Measurements from ENCODE around the gene KRT6B.

The KRT6B gene

DNA sequence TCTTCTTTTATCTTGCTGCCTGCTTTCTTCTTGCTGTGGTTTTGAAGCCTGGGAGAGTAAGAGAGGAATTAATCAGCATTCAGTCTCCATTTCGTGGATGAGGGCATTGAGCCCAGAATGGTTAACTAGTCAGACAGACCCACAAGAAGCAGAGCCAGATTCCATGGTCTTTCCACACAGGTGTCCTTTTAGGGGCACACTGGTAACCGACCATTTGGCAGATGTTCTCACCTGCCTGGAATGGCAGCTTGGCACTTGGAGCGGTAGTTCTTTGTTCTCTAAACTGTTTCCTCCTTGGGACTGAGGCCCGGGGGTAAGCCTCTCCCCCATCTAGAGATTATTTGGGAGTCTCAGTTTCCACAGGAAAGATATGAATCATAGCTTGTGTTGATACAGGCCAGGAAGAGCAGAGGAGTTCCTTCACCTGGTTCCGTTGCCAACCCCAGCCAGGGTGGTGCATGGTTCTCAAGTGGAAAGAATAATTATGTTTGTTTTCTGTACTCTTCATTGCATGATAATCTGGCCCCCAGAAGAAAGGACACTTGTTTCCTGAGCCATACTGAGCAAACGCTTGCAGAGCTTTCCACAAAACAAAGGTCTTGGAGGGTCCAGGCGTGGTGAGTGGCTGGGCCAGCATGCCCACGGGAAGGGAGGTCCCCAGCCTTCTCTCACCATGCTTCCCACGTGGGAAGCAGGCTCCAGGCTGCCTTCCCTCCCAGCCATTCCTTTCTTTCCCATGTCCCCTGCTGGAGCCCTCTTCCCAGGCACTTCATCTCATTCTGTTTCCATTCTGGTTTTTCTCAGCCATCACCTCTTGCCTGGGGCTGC, 15.7 kb downstream of the KRT6B start:
- peak; percentile 52 for DNase-seq

DNA sequence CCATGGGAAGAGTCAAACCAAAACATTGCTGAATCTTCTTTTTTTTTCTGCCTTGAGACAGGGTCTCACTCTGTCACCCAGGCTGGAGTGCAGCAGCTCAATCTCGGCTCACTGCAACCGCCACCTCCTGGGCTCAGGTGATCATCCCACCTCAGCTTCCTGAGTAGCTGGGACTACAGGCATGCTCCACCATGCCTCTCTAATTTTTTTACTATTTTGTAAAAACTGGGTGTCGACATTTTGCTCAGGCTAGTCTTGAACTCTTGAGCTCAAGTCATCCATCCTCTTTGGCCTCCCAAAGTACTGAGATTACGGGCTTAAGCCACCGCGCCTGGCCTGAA, 16.3 kb downstream of the KRT6B start:
- no peak for DNase-seq

DNA sequence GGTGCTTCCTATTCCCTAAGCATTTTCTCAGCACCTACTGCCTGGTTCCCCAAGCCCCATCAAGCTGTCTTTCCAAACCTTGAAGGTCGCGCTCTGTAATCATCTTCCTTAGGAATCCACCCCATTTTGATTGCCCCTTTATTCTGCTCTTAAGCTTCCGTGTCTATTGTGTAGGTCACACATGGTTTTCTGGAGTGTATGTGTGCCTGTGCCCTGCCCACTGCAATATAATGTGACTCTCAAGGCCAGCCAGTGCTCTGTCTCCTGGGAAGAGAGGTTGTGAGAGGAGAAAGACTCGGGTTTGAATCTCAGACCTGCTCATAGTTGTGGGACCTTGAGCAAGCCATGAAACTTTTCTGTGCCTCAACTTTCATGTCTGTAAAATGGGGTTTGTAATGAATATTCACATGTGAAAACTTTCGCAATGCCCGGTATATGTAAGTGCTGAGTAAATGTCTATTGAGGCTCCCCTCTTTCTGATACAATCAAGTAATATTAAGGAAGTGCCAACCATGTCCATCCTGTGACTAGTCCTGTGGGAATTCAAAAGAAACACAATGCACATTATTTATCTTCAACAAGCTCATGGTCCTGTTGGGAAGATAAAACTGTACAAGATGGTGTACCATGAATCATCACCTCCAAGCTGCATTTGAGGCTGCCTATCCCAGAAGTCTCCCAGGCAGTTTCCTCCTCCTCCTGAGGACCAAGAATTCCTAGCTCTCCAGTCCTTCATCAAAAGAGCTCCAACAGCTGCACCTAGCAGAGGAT, 17.0 kb downstream of the KRT6B start:
- DNase-seq, result peak; percentile 25

DNA sequence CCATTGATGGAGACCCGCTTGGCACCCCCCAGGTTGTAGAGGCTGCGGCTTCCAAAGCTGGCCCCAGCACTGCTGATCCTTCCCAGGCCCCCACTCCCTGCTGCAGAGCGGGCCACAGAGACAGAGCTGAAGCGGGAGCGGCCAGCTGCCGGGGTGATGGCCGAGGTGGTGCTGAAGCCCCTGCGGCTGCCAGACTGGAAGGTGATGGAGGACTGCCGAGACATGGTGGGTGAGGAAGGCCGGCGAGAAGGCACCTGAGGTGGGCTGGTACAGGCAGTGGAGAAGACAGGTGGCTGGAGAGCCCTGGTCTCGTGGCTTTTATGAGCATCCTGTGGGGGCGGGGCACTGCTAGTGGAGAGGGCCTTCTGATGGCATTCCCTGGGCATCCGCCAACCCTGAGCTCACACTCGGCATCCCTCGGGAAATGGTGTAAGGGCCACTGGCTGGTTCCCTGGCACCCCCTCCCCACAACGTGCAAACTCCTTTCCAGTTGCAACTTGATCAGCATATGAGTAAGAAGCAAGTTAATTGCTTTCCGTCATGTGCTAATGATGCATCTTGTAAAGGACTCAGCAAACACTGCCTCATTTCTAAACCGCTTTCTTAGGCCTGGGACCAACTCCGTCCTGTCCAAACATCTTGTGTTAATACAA, 17.7 kb downstream of the KRT6B start, which contains the start of gene KRT75:
TSS of gene KRT75 (minus strand) at position 291 of the 653 bp plus-strand sequence. CDS start at position 224, 67 bp downstream.
- peak; percentile 20 for DNase-seq

DNA sequence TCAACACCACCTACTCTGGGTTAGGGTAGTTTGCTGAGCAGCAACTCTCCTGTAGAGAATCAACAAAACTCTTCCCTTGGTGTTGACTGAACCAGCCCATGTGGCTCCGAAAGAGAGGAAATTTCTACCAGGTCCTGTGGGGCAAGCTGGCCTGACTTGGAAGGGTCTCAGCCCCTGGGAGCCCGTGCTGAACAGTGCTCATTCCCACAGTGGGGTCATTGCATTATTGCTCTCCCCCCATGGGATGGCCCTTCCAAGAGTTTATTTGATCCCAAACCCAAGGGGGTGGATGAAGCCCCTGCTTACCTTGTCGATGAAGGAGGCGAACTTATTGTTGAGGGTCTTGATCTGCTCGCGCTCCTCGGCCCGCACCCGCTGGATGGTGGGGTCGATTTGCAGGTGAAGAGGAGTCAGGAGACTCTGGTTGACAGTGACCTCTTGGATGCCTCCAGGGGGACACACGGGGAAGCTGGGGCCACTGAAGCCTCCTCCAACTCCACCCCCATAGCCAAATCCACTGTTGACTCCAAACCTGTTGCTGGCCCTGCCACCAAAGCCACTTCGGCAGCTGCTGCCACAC, 18.4 kb downstream of the KRT6B start:
- no peak for DNase-seq

DNA sequence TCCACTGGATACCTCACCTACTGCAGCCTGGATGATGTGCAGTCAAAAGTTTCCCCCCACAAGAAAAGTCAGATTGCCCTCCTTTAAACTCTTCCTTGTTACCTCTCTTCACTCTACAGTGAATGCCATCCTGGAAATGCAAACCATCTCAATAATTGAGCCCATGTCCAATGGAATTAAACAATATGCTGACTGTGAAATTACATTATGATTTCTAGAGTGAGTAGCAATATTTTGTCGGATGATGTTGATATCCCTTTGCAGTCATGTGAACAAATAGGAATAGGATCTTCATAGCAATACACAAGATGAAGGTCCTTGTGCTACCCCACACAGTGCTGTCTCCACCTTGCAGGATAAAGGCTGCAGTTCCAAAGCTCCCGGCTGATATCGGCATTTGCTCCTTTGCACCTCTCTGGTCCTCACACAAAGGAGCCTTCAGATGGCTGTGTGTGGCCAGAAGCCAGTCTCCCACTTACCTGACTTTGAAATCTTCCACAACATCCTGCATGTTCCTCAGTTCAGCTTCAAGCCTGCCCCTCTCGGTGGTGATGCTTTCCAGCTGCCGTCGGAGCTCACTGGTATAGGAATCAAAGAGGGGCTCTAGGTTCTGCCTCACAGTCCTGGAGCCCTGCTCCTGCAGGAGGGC, 19.3 kb downstream of the KRT6B start:
- DNase-seq, result no peak

DNA sequence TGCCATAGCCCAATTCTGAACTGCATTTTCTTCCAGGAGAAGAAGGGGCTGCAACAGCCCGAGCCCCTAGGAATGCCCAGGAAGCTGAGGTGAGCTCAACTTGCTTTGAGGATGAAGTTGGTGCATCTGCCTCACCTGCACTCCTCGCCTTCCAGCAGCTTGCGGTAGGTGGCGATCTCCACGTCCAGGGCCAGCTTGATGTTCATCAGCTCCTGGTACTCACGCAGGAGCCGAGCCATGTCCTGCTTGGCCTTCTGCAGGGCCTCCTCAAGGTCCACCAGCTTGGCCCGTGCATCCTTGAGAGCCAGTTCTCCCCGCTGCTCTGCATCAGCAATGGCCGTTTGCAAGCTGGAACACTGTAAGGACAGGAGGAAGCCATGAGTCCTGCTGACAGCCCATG, 23.8 kb downstream of the KRT6B start:
- DNase-seq, result no peak

DNA sequence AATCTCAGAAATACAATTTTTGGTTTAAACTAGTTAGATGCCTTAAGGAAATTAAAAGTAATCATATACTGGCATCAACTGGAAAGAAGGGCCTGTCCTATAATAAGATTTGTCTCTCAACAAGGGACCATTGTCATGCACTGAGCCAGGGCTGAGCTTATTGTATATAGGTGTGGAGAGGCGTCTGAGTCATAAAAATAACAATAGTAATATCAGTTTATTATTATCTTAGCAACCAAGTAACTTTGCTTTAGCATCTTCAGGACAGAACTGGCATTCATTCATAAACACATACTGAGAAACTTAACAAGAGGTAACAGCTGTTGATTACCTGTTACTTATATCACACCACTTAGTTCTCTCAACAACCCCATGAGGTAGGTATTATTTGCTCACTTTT, 24.9 kb downstream of the KRT6B start:
- no peak for DNase-seq

DNA sequence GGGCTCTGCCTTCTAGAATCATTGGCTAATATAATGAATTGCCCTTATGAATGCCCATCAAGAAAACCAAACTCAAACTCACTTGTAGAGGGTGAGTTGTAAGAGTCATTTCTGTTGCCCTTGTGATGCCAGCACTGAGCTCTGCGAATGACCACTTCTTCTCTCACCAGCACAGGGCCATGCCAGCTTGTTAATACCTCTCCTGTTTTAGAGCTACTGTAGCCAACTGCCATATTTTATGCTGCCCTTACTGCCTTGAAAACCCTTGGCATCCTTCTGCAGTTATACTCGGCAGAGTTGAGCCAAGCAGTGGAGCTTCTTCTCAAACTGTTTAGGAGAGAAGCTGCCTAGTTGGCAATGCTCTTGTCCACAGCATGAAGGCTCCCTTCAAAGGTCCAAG, 25.9 kb downstream of the KRT6B start:
- no peak for DNase-seq

DNA sequence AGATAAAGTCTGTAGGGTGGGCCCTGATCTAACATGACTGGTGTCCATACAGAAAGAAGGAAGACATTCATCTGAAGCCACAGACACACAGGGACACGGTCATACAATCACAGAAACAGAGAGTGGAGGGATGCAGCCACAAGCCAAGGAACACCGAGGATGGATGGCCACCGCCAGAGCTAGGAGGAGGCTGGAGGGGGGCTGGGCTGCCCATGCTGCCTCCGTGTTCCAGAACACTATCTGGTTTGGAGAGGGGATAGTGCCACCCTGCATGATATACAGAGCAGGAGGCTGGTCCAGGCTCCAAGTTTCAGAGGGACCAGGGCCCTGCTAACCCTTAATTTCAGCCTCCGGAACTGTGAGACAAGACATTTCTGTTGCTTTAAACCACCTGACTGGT, 26.5 kb downstream of the KRT6B start:
- DNase-seq, result no peak

DNA sequence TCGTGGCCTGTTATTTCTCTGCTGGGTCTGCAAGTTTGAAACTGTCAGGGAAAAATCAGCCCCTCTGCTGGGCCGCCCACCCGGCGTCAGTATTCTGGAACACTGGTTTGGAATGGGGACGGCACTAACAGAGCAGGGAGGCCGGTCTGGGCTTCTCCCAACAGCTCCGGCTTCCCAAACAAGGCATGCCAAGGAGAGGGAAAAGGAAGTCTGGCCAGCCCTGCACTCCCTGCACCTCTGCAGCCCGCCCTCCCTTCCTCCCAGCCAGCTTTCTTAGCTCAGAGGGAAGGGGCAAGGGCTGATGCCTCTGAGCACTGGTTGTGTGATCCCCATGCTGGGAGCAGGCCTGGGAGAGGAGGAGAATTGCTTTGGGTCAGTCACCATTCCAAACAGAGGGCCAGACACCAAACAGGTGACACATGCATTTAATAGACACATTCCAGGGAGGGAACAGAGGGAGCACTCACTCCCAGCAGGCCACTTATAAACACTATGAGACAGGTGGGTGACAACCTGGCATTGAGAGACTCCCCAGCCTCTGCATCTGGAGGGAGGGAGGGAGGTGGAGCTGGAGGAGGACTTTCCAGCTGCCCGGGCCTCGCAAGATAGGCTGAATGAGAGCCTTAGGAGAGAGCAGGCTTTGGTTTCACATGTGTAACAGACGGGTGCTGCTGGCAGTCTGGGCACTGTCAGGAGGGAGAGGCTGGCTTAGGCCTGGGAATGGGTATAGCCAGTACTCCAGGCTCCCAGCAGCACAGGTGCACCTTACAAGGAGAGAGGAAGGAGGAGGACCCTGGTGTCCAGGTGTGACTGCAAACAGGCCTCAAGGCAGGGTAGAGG, 28.1 kb downstream of the KRT6B start:
- DNase-seq, result no peak

DNA sequence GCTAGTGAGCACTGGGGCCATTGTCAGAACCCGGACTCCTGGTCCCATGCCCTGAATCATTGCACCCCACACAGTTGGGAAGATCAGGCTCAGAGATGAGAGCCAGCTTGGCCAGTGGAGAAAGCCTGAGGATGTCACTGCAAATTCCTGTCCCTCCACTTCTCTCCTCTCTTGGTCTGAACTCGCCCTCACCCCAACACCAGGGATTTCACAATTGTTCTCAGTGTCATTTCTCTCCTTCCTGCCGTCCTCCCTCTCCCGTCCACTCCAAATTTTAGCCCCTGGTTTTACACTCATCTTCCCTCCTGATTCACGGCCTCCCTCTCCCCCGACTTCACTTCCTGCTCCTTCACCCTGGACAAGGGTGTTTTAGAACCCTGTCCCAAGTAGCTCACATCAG, 28.9 kb downstream of the KRT6B start:
- DNase-seq, result no peak

DNA sequence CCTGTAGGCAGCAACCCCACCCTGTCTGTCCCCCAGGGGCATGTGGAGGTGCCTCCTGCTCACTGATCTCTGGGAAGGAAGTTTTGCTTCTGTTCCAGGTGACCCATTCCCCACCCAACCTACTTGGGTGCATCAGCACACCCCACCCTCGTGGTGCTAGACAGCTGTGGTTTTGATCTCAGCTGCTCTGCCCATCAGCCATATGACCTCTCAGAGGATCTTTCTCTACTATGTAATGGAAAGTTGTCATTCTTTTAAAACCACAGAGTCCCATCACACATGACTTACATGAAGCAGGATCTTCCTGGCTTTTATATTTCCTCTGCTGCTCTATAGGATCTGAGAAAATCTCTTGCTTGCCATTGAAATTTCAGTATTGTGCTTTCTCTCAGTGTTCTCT, 32.3 kb downstream of the KRT6B start:
- peak; percentile 61 for DNase-seq

DNA sequence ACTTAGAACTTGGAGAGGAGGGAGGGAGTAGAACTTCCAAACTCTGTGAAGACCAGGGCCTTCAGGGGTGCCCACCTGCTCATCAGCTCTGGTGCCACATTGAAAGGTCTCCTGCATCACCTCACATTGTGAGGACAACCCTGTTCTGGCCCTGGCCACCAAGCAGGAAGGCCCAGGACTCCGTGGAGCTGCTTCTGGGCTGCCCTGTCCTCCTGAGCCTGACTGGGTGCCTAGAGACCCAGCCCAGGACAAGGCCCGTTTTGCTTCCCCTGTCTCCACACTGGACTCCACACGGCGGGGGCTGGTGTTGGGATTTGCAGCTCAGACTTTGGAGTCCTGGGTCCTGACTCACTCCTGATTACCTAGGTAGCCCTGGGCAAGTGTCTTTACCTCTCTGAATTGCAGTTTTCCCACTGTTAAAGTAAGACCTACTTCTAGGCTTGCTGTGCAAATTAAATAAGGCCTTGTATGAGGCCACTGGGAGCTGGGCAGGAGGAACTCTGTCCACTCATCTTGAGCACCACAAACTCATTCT, 33.3 kb downstream of the KRT6B start:
- DNase-seq, result no peak

DNA sequence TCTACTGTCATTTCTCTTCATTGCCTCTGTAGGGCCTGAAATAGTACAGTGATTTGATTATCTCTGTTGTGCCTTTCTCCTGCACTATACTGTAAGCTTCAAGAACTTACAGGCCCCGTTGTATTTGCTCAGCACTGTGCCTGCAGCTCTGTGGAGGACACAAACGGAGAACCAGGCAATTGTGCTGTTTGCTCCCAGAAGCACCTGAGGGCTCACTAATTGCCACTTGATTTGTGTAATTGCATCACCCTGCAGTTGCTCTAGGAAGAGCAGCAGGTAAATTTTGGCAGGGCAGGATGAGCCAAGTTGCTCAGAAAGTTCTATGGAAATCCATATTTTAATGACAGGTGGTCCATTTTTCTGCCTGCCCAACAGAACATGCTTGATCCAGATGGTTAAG, 34.2 kb downstream of the KRT6B start:
- DNase-seq, result no peak

DNA sequence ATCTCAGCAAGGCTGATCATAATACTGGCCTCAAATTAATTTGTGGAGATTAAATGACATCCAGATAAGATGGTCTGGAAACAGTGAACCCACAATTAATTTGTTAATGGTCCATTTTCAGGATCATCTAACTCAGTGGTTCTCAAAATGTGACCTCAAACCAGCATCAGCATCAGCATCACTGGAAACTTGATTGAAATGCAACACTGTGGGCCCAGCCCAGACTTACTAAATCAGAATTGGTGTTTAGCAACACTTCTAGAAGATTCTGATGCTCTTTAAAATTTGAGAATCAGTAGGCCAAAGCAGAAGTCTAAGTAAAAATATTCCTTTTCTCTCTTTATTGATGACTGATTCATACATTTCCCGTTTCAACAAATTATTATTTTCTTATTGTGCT, 35.2 kb downstream of the KRT6B start:
- no peak for DNase-seq

DNA sequence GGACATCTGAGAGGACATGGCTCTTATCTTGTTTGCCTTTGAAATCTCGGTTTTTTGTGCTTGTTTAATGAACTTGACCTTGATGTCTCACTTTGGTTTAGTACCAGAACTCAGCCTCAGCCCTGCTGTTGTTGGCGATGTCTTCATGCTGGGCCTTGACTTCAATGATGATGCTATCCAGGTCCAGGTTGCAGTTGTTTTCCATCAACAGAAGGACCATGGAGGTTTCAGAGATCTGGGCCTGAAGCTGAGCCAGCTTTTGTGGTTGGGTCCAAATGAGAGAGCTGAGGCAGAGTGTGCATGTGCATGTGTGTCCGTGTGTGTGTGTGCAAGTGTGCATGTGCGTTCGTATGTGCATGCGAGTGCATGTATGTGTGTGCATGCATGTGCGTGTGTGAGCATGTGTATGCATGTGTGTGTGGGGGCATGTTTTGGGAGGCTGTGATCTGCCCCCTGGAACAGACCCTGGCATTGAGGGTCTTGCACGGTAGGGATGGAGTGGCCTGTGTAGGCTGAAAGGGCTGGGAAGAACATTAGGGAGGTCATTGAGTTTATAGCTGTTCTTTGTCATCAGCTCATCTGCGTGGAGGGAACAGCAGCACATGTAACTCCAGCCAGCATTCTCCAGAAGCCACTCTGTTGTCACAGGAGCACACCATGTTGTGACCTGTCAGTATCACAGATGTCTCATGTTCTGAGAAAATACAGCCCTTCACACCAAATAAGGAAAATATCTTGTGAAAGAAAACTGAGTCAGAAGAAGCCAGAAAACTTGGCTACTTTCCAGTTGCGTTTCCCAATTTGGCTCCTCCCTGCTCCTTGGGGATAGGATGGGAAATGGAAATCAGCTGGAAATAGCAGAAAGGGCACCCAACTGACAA, 35.8 kb downstream of the KRT6B start:
- peak; percentile 81 for DNase-seq

DNA sequence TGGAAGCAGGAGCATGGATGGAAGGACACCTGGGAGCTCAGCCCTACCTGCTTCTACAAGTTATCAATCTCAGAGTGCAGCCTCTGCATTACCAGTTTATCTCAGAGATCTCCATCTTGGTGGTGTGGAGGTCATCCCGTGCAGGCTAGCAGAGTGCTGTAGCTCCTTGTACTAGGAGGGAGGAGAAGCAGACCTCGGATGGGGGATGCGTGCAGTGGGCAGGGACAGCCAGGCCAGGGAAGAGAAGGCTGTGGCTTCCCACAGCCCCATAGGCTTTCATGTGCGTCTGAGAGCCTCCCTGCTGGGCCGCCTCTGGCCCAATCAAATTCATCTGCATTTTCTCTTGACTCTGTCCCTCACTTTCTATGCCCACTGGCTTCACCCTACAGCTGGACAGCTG, 37.0 kb downstream of the KRT6B start:
- DNase-seq, result no peak

DNA sequence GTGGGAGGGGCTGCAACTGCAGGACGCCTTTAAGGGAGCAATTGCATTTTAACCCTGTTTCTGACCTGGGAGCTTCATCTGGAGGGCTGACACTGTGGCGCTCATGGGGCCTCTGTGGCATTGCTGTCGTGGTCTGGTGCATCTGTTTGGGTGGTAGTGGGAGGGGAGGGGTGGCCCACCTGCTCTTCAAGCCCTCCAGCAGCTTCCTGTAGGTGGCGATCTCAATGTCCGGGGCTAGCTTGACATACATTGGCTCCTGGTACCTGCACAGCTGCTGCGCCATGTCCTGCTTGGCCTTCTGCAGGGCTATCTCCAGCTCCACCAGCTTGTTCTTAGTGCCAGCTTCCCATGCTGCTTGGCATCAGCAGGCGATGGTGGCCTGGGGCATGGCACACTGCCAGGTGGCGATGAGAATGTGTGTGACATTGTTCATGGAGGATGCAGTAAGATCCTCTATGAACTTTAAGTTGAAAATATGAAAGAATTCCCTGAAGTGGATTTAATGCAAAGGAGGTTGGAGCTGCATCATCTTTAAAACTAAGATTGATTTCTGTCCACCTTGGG, 38.1 kb downstream of the KRT6B start:
- DNase-seq, result no peak

DNA sequence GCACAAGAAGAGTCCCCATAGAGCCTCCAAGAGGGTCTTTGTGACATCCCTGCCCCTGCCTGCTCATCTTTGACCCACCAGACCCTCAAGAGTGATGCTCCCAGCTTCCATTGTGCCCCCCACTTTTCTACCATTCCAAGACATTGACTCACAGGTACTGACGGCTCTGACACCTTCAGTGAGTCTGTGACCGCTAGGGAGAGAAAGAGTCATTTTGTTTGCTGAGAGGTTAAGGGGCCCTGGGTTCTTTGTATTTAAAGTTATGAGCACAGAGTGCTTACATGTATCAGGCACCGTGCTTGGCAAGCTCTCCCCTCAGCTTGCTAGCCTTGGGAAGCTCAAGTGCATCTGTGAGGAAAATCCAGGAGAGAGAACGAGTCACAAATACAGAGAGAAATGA, 38.7 kb downstream of the KRT6B start:
- DNase-seq, result no peak

Measured in fibroblast of skin of abdomen (primary cell).